SH-SY5Y (cell line): ENCODE results near the gene SRGAP3.
A peak's percentile ranks its signal among the peaks of the same experiment; 100 is the strongest.

Experiments
- GATA2 ChIP-seq: IDR thresholded peaks from 2 replicates; pipeline ENCODE4 v1.6.1; 2011; ENCODE audit warnings: mild to moderate bottlenecking, low read depth, low read length
- GATA3 ChIP-seq: IDR thresholded peaks from 2 replicates; pipeline ENCODE4 v1.6.1; 2011; ENCODE audit warnings: low read depth, mild to moderate bottlenecking, low read length, moderate library complexity

SRGAP3 gene

DNA sequence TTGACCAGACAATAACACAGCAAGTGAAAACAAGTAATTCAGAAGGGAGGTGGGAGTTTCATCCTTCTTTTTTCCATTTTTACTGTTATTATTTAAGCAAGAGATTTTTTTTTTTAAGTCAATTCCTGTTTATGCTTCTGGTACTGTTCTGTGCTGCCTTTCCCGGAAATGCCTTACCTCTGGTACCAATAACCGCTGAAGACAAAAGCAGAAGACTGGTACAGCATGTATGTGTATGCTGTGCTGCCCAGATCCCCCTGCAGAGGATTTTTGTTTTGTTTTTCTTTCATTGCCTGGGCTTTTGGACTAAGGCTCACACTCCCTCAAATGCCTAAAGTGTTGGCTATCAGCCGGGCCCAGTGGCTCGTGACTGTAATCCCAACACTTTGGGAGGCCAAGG, 21.3 kb upstream of the SRGAP3 start:
- TF ChIP-seq GATA2 = no peak
- no peak for TF ChIP-seq GATA3

DNA sequence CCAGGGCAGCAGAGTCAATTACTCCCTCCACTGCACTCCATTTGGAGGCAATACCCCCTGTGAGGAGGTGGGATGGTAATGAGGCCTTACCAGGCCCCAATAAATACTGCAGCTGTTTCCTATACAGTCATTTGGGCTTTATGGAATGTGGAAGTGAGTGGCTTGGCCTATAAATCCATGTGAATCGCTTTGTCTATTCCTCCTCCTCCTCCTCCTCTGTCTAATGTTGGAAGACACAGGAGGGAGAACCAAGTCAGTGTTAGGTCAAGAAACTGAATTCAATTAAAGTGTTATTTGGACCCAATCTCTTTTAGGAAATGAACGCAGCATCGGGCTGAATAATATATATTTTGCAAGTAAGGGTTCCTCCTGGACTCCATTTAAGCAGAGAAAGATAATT, 17.3 kb upstream of the SRGAP3 start:
- TF ChIP-seq GATA2 (no peak), GATA3 (no peak)

DNA sequence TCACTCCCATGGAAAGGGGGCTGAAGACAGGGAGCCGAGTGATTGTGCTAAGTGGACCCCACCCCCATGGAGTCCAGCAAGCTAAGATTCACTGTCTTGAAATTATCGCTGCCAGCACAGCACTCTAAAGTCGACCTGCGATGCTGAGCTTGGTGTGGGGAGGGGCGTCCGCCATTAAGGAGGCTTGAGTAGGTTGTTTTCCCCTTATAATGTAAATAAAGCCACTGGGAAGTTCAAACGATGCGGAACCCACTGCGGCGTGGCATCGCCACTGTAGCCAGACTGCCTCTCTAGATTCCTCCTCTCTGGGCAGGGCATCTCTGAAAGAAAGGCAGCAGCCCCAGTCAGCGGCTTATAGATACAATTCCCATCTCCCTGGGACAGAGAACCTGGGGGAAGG, 10.9 kb upstream of the SRGAP3 start:
- no peak for TF ChIP-seq GATA3
- TF ChIP-seq GATA2 = no peak

DNA sequence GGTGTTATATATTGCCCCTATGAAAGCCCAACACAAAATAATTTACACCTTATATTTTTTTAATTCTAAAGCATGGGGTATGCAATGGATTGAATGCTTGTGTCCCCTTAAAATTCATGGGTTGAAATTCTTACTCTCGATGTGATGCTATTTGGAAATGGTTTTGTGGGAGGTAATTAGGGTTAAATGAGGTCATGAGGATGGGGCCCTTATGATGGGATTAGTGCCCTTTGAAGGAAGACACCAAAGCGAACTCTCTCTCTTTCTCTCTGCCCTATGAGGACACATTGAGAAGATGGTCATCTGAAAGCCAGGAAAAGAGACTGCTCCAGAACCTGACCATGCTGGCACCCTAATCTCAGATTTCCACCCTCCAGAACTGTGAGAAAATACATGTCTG, 7.6 kb upstream of the SRGAP3 start:
- TF ChIP-seq GATA3 (no peak), GATA2 (no peak)

DNA sequence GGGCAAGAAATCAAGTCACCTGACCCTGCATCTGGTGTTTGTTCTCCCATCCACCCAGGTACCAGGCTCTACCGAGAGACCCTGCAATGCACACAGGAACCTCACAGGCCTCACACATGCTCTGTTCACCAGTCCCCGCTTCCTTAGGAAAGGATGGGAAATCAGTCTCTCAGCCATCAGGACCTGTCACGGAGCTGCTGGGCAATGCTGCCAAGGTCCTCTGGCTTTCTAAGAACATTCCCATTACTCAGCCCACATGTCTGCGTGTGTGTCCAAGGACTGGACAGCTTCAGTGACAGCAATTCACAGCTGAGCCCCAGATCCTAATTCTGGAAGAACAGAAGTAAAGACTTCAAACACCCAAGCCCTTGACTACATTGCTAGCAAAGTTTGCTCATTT, 6.5 kb upstream of the SRGAP3 start:
- no peak for TF ChIP-seq GATA3
- TF ChIP-seq GATA2 = no peak

DNA sequence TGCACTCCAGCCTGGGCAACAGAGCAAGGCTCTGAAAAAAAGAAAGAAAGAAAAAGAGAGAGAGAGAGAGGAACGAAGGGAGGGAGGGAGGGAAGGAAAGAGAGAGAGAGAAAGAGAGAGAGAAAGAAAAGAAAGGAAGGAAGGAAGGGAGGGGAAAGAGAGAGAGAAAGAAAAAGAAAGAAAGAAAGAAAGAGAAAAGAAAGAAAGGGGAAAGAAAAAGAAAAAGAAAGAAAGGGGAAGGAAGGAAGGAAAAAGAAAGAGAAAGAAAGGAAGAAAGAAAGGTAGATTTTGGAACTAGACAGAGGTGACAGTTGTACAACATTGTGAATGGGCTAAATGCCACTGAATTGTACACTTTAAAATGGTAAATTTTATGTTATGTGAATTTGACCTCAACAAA, 5.3 kb upstream of the SRGAP3 start:
- TF ChIP-seq GATA3 (no peak), GATA2 (no peak)

DNA sequence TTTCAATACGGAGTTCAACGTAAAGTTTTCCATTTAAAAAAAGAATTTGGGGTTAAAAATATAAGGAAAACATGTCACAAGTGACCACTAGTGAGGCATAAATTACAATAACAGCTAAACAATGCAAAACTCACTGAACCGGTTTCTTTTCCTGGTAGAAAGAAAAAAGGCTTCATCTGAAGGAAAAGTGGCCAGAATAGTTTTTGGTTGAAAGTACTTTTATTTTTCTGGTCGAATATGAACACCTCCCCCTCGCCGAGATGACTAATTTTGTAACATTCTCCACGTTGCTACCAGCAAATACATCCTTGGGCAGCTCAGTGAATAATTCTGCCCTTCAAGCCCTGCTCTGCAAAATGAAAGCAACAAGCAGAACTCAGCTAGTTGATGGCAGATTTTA, 3.9 kb upstream of the SRGAP3 start:
- TF ChIP-seq GATA3 (no peak), GATA2 (no peak)

DNA sequence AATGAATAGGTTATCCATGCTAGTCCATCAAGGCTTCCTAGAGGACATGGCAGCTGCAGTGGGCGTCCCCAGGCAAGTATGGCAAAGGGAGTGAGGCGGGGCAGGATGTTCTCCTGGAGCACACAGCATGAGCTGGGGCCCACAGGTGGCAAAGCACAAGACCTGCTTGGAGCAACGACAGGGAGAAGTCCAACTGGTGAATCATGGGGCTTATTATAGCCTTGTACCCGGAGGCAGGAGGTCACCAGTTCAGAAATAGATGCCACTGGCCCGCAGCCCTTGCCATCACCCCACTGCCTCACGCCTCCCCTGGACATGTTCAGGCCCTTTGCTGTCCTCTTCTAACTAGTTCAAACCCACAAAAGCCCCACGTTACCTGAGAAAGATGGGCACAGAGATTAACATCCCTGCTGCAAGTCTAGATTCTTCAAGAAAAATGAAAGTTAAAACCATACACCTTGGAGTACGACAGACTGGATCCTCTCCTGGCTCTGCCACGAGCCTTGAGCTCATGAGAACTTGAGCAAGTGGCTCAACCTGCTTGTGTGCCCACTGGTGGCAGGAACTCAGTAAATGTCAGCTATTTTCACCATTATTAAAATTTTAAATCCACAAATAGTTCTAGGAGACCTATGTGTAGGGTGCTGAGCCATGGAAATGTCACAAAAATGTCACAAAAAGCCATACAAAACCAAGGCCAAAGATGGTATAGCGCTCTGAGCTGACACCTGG, 1.8 kb upstream of the SRGAP3 start:
- TF ChIP-seq GATA2 (no peak), GATA3 (no peak)

DNA sequence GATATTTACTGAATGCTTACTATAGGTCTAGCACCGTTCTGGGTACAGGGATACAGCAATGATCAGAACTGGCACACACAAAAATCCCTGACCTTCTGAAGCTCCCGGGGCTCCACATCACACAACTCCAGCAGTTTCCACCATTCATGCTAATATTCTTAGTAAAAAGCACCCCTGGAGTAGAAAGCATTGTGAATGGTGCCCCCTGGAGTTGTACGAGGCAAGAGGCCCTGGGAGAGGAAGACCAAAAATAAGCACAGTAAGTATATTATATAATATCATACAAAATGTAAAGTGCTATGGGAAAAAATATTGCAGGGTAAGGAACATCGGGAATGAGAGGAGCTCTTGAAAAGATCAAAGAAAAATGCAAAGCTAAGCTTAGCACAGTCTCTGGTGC, 790 bp upstream of the SRGAP3 start:
- TF ChIP-seq GATA2 (no peak), GATA3 (no peak)

DNA sequence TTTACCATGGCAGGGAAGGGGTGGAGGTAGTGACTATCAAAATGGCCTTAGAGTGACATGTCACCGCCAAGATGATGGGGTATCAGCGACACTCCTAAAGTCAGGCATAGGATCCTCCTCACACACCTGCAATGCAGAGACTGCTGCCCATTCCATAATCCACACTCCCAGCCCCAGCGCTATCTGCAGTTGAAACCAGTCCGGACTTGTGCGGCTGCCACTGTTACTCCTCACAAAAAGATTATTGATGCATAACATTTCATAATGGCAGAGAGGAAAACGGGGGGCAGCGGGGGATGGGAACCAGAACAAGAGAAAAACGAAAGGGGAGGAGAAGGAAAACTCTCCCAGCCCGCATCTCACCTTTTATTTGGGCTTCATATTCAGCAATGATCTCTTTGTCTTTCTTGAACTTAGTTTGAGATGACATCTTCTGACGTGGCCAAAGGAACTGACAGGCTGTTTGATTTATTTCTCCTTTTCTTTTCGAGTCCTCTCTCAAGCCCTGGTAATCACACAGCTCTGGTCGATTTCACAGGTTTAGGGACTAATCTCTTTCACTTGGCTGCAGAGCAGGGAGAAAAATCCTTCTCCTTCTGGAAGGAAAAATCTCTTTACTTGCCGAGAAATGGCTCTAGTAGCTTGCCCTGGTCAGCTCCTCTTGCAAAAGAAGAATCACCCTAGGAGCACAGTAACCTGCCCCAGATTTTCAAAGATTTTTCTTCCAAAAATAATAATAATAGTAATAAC, 749 bp downstream of the SRGAP3 start:
- TF ChIP-seq GATA3 (no peak), GATA2 (no peak)

DNA sequence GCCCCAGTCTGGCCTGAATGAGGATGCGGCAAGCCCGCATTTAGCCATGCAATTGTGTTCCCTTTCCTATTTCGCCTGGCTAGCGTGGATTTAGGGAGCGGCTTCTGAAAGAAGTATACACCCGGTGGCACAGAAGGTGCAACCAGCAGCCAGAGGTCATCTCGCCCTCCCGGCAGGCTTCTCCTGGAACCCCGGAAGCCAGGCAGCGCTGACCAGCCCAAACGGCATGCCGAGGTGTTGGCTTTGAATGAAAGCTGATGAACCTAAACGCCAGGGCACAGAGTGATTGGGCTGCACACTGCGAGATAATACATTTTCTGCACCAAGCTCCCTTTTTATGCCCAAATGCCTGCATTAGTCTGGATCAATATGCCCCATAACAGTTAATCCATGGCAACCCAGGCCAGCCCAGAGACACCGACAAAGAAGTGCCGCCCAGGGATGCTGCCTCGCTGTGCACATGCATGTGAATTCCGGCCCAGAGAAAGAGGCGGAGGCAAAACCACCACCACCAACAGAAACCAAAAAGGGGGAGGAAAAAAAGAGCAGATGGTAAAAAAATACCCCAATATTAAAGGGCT, 1.4 kb downstream of the SRGAP3 start:
- TF ChIP-seq GATA2 = no peak
- no peak for TF ChIP-seq GATA3

DNA sequence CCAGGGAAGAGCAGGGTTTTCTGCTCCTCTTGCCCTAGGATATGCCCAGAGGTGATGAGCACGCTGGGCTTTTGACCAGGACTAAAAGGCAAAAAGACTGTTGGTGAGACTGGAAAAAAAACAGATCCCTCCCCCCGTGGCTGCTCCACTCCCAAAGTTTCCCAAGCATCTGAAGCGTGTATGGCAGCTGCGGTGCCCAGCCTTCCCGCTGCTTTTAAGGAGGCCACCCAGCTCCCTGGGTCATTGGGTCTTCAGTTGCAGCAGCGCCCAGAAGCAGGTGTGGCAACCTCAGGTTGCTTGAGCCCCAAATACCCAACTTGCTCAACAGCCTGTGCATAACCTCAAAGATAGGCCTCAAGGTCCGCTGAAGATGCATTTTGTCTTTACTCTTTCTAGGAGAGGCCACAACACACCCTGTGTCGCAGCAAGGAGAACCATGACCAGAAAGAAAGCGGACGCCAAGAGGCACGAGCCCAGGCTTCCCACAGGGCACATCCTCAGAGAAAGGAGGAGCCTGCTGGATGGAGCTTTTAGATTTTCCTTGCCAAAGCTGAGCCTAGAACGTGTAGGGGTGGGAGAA, 2.0 kb downstream of the SRGAP3 start:
- no peak for TF ChIP-seq GATA2
- no peak for TF ChIP-seq GATA3

DNA sequence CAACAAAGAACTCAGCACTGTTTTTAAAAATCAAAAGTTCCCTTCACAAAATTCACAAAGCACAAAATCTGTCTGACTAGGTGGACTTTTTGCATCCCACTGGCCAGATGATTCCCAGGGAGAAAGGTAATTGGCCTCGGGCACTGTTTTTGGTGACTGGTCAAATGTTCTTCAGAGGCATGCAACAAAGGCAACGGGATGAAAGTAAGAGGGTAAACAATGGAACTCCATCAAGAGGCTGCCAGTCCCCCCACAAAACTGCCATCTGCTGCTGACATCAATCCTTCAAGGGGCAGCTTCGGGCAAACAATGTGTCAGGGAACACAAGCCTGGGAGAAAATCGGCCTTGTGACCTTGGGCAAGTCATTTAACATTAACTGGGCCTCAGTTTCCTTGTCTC, 3.3 kb downstream of the SRGAP3 start:
- TF ChIP-seq GATA2 = no peak

DNA sequence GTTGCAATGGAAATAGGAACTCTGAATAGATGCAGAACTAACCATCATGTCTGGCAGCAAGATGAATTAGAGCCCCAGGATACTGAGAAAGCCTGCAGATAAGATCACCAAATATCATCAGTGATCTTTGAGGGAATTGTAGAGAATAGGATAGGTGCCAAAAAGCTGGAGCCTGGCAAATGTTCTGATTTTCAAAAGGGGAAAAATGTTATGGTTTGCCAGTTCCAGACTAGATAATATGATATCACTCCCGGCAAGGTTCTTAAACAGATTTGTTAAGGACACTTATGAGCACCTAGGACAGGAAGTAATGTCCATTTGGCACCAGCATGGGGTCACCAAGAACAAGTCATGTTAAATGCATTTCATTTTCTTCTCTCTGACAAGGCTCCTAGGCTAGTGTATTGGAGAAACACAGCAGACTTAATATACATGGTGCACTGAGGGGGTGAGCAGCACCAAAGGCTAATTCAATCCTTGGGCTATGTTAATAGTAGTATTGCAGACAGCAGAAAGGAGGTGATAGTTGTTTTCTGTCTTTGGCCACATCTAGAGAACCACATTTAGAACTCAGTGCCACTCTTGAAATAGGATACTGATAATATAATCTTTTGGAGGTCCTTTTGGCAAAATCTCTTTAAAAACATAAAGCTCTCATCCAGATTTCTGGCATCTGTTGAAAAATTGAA, 4.8 kb downstream of the SRGAP3 start:
- TF ChIP-seq GATA2 (peak; percentile 97), GATA3 (peak; percentile 93)
